ENCODE measurements around the gene HES7. TPM values are rescaled to one million over a fixed set of nuclear protein-coding genes. Genes with fewer than 3 reads are reported as not detected.

HES7 gene
- total and polyA plus RNA-seq, 9 of the 15 experiments (the other 6 are each of a cell fraction or from before 2014, with no cell fraction given): 0.03 to 1.7 (median 0.14) TPM; not detected in 1

DNA sequence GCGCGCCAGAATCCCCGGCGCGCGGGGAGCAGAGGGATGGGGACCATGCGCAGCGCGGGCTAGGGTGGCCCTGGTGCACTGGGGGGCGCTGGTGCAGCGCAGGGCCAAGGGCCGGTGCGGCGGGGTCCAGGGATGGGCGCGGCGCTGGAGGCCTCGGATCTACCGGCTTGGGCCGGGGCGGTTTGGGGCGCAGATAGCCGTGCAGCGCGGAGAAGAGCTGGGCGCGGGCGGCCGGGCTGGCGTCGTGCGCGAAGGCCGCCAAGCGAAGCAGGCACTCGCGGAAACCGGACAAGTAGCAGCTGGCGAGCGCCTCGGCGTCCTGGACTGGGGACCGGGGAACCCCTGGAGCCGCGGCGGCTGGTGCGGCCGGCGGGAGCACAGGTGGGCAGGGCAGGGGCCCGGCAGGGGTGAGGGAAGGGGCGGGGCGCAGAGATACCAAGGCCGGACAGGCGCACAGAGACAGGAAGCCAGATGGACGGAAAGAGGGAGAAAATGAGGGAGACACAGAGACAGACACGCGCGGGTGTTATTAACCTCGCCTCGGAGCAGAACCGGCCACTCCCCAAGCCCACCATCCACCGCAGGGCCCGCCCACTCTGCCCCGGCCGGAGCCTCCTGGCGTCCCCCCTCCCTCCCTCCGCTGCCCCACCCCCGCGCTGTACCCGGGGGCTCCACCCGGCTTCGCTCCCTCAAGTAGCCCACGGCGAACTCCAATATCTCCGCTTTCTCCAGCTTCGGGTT is 2.1 kb downstream of the HES7 start (continued):
- TF ChIP-seq, protein P1, sequence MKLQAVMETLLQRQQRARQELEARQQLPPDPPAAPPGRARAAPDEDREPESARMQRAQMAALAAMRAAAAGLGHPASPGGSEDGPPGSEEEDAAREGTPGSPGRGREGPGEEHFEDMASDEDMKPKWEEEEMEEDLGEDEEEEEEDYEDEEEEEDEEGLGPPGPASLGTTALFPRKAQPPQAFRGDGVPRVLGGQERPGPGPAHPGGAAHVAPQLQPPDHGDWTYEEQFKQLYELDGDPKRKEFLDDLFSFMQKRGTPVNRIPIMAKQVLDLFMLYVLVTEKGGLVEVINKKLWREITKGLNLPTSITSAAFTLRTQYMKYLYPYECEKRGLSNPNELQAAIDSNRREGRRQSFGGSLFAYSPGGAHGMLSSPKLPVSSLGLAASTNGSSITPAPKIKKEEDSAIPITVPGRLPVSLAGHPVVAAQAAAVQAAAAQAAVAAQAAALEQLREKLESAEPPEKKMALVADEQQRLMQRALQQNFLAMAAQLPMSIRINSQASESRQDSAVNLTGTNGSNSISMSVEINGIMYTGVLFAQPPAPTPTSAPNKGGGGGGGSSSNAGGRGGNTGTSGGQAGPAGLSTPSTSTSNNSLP (IDR thresholded peaks at IDR 0.05; ENCODE audit: borderline replicate concordance, low read depth, low read length): no peak
- no peak for TF ChIP-seq HMBOX1 (IDR thresholded peaks at IDR 0.05)
- TF ChIP-seq RFX5 (IDR thresholded peaks at IDR 0.05; ENCODE audit: low read depth, low read length): no peak
- no peak for TF ChIP-seq ZBTB17 (CRISPR knock-in tag; IDR thresholded peaks at IDR 0.05)
- TF ChIP-seq, protein P2, sequence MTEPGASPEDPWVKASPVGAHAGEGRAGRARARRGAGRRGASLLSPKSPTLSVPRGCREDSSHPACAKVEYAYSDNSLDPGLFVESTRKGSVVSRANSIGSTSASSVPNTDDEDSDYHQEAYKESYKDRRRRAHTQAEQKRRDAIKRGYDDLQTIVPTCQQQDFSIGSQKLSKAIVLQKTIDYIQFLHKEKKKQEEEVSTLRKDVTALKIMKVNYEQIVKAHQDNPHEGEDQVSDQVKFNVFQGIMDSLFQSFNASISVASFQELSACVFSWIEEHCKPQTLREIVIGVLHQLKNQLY (CRISPR knock-in tag; conservative IDR thresholded peaks at IDR 0.05): no peak
- TF ChIP-seq ZNF766 (CRISPR knock-in tag; conservative IDR thresholded peaks at IDR 0.05): no peak
- TF ChIP-seq ZNF699 (CRISPR knock-in tag; IDR thresholded peaks at IDR 0.05; ENCODE audit: insufficient replicate concordance): no peak
- no peak for TF ChIP-seq ZC3H8 (IDR thresholded peaks at IDR 0.05)
- no peak for TF ChIP-seq BRD9 (IDR thresholded peaks at IDR 0.05; ENCODE audit: low read depth, partially characterized antibody)
- TF ChIP-seq ZNF311 (CRISPR knock-in tag; IDR thresholded peaks at IDR 0.05): no peak
- TF ChIP-seq TFE3 (CRISPR knock-in tag; IDR thresholded peaks at IDR 0.05): no peak
- TF ChIP-seq, protein P3, sequence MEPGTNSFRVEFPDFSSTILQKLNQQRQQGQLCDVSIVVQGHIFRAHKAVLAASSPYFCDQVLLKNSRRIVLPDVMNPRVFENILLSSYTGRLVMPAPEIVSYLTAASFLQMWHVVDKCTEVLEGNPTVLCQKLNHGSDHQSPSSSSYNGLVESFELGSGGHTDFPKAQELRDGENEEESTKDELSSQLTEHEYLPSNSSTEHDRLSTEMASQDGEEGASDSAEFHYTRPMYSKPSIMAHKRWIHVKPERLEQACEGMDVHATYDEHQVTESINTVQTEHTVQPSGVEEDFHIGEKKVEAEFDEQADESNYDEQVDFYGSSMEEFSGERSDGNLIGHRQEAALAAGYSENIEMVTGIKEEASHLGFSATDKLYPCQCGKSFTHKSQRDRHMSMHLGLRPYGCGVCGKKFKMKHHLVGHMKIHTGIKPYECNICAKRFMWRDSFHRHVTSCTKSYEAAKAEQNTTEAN (CRISPR knock-in tag; IDR thresholded peaks at IDR 0.05): no peak
- no peak for TF ChIP-seq POLR2AphosphoS2 (IDR thresholded peaks at IDR 0.05; ENCODE audit: low read length)
- TF ChIP-seq RB1 (IDR thresholded peaks at IDR 0.05; ENCODE audit: low read depth): peak; percentile 86
- no peak for TF ChIP-seq MAFF (IDR thresholded peaks at IDR 0.05; ENCODE audit: low read length)
- TF ChIP-seq KLF6 (CRISPR knock-in tag; IDR thresholded peaks at IDR 0.05; ENCODE audit: borderline replicate concordance): no peak
- no peak for TF ChIP-seq RUNX1 (IDR thresholded peaks at IDR 0.05; ENCODE audit: low read depth)
- no peak for TF ChIP-seq HMG20A (CRISPR knock-in tag; conservative IDR thresholded peaks at IDR 0.05)
- TF ChIP-seq ZNF146 (CRISPR knock-in tag; IDR thresholded peaks at IDR 0.05; ENCODE audit: unreplicated experiment): no peak
- TF ChIP-seq IRF2 (CRISPR knock-in tag; IDR thresholded peaks at IDR 0.05): no peak
- 0 out of 2 replicates have a peak, but pooled peaks have one; percentile 36 for TF ChIP-seq ZNF384 (IDR thresholded peaks at IDR 0.05; ENCODE audit: low read depth, low read length)

All from K562 (cell line).